HFF-Myc (cell line): Measurements from ENCODE around the gene LGMN.
A peak's percentile ranks its signal among the peaks of the same experiment; 100 is the strongest.

Experiments
- DNase-seq: peaks from one replicate; pipeline ENCODE4 v3.0.0-alpha.2; 2011; ENCODE audit warnings: low read depth; ENCODE audit errors: extremely low read depth
- H3K4me3 ChIP-seq: replicated peaks from 2 replicates; pipeline ENCODE4 v1.5.1; 2011; ENCODE audit warnings: low read depth, mild to moderate bottlenecking, control low read depth, low read length
- TF ChIP-seq, protein P1 (sequence below): IDR thresholded peaks from 2 replicates; pipeline ENCODE4 v1.5.1; 2012; ENCODE audit warnings: mild to moderate bottlenecking, low read depth, low read length, control low read depth; ENCODE audit errors: missing control alignments

Gene LGMN

DNA sequence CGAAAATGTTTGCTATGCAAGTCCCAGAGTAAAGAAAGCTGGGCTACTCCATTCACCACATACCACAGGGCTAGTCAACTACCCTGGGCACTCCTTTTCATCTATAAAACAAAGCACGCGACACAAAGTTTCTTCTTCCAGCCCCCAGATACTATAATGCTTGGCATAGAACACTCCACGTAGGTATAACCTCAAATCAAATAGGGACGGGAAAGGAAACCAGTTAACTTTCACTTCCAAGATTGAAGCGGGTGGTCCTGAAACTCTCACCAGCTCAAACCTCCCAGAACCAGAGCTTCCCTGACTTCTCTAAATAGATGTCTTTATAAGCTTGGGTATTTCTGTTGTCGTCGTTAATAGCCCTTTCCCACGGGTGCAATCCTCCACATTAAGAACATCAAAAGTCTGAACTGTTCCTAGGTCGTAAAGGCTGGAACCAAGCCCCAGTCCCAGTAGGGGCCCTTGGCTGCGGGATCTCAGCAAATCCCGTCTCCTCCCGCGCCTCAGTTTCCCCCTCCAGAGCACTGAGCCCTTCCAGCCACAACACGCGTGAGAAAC lies 647 bp downstream of the LGMN start:
- peak overlapping the region; percentile 65 for H3K4me3 ChIP-seq
- TF ChIP-seq, protein P1, sequence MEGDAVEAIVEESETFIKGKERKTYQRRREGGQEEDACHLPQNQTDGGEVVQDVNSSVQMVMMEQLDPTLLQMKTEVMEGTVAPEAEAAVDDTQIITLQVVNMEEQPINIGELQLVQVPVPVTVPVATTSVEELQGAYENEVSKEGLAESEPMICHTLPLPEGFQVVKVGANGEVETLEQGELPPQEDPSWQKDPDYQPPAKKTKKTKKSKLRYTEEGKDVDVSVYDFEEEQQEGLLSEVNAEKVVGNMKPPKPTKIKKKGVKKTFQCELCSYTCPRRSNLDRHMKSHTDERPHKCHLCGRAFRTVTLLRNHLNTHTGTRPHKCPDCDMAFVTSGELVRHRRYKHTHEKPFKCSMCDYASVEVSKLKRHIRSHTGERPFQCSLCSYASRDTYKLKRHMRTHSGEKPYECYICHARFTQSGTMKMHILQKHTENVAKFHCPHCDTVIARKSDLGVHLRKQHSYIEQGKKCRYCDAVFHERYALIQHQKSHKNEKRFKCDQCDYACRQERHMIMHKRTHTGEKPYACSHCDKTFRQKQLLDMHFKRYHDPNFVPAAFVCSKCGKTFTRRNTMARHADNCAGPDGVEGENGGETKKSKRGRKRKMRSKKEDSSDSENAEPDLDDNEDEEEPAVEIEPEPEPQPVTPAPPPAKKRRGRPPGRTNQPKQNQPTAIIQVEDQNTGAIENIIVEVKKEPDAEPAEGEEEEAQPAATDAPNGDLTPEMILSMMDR = no peak
- no peak for DNase-seq

DNA sequence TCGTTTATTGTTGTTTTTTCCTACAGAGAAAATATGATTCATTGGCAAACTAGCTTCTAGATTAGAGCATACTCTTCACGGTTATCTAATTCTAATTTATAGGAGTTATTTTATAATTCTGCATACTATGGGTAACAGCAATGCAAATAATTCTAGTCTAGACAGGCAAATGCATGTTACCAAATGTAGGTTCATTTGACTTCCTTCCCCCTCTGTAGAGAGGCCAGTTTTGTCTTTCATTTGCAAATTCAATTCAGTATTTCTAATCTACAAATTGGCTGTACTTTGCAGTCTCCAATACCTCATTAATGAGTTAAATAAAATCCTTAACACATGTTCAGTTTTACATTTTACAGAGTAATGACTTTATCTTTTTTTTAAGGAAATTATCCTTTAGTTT lies 4.2 kb downstream of the LGMN start:
- no peak overlapping the region for H3K4me3 ChIP-seq
- TF ChIP-seq, protein P1 = no peak
- no peak for DNase-seq

DNA sequence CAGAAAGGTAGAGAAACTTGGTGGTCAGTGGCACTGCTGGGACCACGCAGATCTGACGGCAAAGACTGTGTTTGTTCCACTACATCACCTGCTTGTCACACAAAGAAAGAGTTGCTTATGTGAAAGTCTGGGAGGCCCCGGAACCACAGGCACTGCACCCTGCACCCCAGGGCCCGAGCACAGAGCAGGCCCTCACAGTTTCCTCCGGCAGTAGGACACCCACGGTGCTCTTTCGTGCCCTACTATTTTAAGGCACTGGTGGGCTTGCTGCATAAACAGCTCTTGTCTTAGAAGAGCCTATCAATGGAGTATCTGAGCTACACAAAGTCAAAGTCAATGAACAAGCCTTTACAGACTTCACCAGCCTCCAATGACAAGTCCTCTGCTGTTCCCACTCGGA lies 8.0 kb downstream of the LGMN start:
- DNase-seq = no peak
- H3K4me3 ChIP-seq = no peak overlapping the region
- TF ChIP-seq, protein P1 = no peak

DNA sequence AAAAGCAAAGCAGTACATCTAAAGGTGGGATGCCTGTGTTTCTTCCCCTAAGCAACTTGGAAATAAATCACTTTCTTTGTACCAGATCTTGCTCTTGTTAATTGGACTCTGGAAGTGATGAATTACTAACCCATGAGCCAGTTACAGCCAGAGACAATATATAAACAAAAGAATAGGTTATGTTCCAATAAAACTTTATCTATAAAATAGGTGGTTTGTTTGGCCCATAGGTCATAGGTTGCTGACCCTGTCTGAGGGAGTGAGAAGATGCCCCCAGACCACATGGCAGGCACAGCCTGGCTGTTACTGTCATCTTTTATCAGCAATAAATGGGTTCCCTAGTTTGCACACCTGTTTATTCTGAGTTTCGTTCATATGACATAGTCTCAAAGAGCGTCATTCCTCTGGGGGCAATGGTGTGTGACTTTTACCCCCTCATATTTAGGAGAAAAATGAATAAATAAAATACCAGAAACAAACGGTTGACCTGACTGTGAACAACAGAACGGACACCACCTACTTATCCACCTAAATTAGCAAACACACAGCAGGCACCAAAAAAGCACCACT lies 10.7 kb downstream of the LGMN start:
- DNase-seq = no peak
- H3K4me3 ChIP-seq = no peak overlapping the region
- TF ChIP-seq, protein P1 = no peak

DNA sequence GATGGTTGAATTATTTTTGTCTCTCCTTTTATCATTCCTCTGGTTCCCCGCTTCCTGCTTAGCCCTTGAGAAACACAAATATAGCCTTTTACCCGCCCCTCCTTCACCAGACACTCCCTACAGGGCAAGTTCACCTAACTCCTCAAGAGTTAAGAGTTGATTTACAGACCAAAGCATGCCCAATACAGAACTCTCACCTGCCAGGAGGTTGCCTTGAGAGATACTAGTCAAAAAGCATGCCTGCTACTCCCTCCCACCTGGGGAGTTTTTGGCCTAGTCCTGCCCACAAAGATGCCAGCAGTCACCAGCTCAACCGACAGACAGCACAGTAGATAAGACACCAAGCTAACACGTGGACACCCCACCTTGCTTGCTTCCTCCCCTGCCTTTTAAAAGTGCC lies 11.2 kb downstream of the LGMN start:
- H3K4me3 ChIP-seq = no peak overlapping the region
- TF ChIP-seq, protein P1 = no peak
- no peak for DNase-seq

DNA sequence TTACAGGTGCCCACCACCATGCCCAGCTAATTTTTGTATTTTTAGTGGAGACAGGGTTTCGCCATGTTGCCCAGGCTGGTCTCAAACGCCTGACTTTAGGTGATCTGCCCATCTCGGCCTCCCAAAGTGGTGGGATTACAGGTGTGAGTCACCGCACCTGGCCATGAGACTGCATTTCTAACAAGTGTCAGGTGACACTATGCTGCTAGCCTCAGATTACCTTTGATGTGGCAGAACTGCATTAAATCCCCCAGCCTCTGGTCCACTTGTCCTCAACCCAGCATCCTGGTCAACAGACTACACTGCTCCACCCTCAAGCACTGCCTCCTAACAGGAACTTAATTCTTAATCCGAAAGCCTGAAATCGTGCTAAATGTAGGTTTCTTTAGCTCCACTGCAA lies 13.1 kb downstream of the LGMN start:
- TF ChIP-seq, protein P1 = no peak
- no peak overlapping the region for H3K4me3 ChIP-seq
- DNase-seq = no peak

DNA sequence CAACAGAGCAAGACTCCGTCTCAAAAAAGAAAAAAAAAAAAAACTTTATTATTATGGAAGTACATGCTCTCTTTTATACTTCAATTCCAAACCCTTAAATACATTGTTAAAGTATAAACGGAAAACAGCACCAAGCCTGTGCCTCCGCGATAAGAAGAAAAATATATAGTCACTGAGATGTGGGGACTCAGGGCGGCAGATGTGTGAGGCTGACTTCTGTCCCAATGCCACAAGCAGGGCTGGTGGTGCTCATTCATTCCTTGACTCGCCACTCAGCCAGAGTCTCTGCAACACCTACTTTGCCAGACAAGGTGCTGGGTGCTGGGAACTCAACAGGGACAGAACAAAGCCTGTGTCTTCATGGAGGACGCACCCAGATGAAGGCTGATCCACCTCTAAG lies 13.8 kb downstream of the LGMN start:
- no peak for DNase-seq
- TF ChIP-seq, protein P1 = no peak
- H3K4me3 ChIP-seq = no peak overlapping the region
